DMS53 treated with DMSO at 0.1 percent for 48 hours (cell line): ENCODE data around the gene CAMKMT.

ENCODE experiments used
- DNase-seq: peaks from one replicate; lab custom pipeline; 2025; ENCODE audit not compliant: unreplicated experiment; lab: John Stamatoyannopoulos, UW

Gene CAMKMT

GRCh38 chr2:44766777-44767176 is 405.0 kb downstream of the CAMKMT start:
- DNase-seq, result no peak

- no peak for DNase-seq
These were observed 405.9 kb downstream of the CAMKMT start for GRCh38 chr2:44767691-44768090.

GRCh38 chr2:44768438-44769236 is 406.9 kb downstream of the CAMKMT start:
- DNase-seq, result no peak

GRCh38 chr2:44769349-44770011 is 407.7 kb downstream of the CAMKMT start:
- DNase-seq, result no peak

DNA sequence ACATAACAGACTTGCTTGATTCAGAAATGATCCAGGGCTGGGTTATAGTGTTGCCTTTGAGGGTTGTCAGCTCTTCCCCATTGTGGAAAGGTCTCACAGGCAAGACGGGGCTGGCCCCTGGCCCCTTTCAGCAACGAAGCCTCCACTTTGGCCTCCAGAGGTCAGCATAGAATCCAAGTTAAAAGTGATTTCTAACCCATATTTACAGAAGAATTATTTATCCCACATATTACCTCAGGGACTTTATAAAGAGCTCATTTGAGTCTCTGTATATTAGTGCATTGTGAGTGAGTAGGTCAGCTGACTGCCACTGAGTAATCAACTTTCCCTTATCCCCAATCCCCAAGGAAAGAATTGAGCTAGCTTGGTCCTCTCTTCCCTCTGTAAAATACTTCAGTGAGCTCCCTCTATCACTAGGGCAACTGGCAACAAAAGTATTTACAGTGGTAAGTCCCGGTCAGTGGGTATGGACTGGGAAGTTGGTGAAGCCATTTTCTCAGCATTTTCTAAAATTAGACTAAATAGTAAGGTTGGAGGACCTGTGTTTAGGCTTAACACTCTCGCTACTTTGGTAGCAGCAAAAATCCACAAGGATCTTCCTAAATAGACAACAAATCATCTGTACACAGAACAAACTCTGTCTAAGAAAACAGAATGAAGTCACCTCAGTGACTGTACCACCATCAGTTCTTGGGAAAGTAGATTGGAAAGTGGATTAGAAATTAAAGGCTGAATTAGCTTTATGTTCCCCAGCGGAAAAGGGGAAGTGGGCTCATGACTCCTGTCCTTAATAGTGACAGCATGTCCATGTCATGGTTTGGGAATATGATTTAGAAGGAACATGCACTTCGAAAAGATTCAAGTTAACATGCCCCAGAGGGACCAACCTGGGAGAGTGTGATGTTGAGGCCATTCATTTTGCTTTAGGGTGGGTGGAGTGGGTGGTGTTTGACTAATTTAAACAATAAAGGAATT is 408.8 kb downstream of the CAMKMT start:
- DNase-seq, result no peak

DNA sequence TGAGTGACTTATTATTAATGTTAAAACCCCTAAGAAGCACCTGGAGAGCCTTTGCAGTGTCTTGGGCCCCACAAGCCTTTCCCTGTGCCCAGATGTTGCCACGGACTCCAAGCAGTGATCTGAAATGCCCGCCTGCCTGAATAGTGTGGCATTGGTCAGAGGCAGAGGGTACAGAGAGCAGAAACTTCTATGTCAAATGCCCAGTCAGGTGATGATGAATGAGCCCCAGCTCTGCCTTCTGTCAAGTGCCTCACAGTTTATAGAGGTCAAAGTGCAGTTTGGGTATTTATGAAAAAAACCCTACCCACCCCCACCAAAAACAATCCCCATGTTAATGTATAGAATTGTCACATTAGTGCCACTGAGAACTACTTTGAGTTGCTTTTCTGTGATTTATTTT is 409.8 kb downstream of the CAMKMT start:
- DNase-seq, result no peak

GRCh38 chr2:44772131-44772530 is 410.4 kb downstream of the CAMKMT start:
- no peak for DNase-seq

DNA sequence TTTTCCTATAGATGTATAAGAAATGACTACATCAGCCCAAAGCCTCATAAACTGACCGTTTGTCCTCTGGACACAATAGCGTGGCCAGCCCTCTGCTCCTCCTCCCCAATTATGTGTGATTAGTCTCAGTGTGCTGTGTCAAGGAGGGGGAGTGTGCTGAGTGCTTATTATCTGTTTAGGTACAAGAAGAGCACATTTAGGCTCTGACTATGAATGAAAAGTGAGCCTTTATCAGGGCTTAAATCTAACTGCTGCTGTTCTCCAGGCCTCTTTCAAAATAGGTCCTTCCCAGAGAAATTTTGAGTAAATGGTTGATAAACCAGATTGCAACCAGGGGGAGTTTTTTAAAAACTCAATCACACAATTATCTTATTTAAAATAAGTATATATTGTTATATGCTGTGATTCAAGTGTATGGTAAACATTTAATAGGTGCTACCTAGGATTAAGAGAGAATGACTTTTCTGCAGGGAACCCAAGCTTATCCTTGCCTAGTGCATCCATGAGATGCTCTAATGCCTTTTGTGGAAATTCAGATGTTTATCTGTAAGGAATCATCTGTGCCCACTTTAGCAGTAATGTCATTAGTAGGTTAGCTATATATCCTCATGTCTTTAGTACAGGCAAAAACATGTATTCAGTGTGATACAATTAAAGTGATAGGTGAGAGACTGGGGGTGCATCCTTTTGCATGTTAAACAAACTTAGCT is 411.1 kb downstream of the CAMKMT start:
- DNase-seq, result no peak

DNA sequence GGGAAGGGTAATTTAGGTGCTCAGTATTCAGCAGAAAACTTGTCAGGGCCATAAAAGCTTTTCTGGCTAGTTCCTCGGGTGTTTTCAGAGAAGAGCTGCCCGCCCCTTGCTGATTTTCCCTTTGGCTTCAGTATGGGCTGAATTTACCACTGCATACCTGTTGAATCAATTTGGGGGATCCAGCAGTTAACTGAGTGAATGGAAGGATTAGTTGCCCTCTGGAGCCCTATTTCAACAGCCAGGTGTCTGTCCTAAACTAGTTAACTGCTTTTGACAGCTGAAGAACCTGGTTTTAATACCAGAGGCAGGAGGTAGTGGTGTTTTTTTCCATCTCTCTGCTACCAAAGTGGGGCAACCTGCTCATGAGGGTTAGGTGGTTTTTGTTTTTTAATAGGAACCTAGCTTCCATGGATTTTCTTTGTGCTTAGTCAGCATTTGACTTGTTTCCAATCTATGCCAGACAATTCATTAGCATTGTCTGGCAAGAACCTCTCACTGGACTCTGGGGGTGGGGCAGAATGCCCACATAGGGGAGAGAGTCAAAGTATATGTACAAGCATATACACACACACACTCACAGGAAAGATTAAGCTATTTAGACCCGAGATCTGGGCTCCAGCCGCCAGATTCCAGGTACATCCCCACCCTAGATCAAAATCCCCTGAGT is 413.2 kb downstream of the CAMKMT start:
- DNase-seq, result no peak

- DNase-seq, result no peak
These were observed 415.3 kb downstream of the CAMKMT start for GRCh38 chr2:44777036-44777435.

DNA sequence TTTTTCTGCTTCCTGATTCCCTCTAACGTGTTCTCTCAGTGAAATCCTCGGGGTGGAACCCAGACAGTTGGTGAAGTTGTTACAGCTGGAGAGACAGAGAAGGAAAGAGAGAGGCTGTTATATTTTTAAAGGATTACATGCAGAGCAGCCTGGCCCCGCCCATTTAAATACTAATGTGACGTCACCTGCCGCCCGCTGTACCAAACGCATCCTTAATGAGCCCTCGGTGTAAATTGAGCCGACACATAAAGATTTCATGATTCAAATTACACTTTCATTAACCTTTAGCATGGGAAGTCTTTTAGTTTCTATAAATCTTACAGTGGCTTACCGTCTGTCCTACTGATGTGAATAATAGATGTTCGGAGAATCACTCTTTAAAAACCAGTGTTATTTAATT is 415.8 kb downstream of the CAMKMT start:
- no peak for DNase-seq

GRCh38 chr2:44778221-44778654 is 416.5 kb downstream of the CAMKMT start:
- no peak for DNase-seq

DNA sequence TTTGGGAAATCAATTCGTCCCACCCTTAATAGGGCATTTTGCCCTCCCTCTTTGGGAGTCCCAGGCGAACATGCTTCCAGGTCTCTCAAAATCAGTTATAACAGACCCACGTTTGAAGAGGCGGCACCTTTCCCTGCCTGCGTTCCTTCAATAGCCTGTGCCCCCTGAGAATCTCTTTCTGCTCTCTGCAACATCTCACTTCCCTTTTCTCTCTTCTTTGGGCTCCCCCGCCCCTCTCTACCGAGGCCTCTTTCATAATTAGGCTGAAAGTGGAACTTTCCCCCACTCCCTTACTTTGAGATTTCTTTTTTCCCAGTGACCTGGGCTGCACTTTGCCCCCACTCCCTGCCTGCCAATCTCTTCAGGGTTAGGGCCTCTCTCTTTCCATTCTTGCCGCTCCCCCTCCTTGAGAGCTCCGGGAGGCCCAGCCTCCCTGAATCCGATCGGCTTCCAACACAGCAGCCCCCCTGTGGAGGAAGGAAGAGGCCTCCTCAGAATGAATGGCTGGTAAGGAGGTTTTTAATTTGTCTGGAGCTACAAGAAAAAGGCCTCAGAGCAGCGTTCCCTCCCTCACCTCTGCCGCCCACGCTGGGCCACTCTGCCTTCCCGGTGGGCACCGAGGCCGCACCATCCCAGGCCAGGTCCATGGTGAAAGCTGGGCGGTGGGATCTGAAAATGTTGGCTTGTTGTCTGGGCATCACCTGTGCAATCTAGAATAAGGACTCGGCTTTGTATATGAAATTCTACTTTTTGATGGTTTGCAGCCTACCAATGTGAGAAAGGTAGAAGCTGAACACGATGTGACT is 417.1 kb downstream of the CAMKMT start:
- no peak for DNase-seq

DNA sequence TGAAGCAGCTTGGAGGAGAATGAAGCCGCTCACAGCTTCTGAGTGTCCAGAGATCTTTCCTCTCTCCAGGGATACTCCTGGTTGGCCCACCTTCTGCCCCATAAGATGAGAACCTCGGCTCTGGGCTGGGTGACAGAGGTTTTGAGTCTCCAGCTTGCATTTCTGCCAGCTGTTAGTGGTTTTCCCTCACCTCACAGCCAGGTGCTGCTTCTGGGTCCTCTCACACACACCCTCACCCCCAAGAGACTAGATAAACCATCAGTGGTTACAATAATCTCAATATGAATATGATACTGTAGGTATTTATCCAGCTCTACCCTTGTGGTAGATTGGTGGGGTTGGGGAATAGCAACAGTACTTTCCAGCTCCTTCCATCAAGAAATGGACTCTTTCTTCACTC is 418.0 kb downstream of the CAMKMT start:
- DNase-seq, result no peak

DNA sequence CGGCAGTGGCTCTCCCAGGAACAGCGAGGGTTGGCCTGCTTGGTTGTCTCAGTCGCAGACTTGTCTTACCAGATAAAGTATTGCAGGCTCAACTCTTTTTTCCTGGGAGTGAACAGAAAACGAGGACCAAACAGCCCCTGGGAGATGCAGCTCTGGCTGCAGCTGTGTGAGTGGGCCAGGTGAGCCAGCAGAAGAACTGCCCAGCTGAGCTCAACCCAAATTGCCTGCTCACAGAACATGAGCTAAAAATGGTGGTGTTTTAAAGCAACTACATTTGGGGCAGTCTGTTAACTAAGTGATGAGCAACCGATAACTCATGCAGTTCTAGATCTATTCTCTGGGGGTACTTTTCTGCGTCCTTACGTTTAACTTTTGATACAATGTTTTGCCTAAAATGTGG is 418.7 kb downstream of the CAMKMT start:
- no peak for DNase-seq

- DNase-seq, result no peak
These were observed 423.7 kb downstream of the CAMKMT start for GRCh38 chr2:44785433-44785832.

- no peak for DNase-seq
These were observed 424.5 kb downstream of the CAMKMT start for GRCh38 chr2:44786045-44786816.

DNA sequence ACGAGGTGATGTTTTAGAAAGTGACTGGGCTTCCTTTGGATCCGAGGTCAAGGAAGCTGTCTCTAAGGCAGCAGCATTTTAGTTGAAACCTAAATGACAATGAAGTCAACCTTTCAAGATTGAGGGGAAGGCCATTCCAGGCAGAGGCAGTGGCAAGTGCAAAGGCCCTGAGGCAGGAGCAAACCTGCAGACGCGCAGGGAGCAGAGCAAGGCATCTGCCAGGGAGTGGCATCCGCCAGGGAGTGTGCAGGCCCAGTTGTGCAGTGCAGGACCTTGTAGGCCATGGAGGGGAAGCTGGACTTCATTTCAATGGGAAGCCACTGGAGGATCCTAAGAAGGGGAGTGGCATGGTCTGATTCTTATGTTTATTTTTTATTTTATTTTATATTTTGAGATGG is 425.1 kb downstream of the CAMKMT start:
- no peak for DNase-seq

DNA sequence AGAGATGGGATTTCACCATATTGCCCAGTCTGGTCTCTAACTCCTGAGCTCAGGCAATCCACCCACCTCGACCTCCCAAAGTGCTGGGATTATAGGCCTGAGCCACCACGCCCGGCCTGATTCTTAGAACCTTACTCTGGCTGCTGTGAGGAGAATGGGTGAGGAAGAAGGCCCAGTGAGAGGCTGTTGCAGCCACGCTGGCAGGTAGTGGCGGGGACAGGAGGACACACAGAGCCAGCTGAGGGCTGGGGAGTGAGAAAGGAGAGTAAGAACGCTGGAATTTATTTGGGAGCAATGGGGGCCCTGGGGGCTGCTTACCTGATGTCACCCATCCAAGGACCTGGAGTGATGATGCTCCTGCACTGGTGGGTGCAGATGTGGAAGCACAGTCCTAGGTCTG is 425.9 kb downstream of the CAMKMT start:
- DNase-seq, result no peak
